ENCODE measurements around the gene ALLC.
"Not testable (repeated sequence)": the region's sequence is repeated elsewhere in the genome, so short reads cannot be mapped to it uniquely, and the experiment has no call there.

- not testable (repeated sequence) for TF ChIP-seq CTCF (conservative IDR thresholded peaks at IDR 0.05; ENCODE audit: low read depth in 2 of 2); EZH2 (IDR thresholded peaks at IDR 0.05; ENCODE audit: low read depth, unreplicated experiment); EZH2phosphoT487 (IDR thresholded peaks at IDR 0.05; ENCODE audit: unreplicated experiment); POLR2AphosphoS5 (IDR thresholded peaks at IDR 0.05; ENCODE audit: low read depth); REST (IDR thresholded peaks at IDR 0.05; ENCODE audit: unreplicated experiment)
These were observed 41.4 kb upstream of the ALLC start for GRCh38 chr2:3616435-3617197.

Measured in GM23338 (cell line).